NCI-H526 (cell line): ENCODE results near the gene DNAJB6.

ENCODE experiments used
- DNase-seq, 2 experiments: peaks; one replicate each; lab custom pipeline; 2025; lab: John Stamatoyannopoulos, UW

DNAJB6 gene

GRCh38 chr7:157428554-157428945 is 91.7 kb downstream of the DNAJB6 start:
- DNase-seq: no peak

DNA sequence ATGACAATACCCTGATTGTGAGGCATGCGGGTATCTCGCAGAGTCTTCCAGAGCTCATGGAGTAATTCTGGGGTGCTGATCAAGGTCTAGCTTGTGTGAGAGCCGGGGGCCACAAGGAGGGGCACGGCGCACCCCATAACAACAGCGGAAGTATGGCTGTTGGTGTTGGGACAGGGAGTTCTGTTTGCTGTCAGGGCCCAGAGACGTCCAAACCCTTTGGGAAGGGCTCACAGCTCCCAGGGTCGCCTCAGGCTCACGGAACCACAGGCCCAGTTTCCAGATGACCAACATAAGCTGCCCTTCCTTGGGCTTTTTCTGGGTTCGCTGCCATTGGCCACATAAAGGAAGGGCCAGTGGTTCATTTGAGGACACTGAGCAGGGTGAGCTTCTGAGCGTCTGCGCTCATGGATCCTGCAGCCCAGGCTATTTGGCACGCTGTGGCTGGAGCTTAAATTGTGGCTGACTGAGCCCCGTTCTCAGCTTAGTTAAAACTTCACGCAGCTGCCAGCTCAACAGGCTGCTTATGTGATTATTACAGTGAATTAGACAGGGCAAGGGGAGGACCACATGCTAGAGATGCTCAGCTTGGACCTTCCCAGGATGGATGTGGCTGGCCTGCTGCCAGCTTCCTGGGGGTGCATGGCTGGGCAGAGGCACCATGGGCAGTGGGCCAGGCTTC is 92.3 kb downstream of the DNAJB6 start:
- peak in 1 of 2 experiments; percentile 26 for DNase-seq

DNA sequence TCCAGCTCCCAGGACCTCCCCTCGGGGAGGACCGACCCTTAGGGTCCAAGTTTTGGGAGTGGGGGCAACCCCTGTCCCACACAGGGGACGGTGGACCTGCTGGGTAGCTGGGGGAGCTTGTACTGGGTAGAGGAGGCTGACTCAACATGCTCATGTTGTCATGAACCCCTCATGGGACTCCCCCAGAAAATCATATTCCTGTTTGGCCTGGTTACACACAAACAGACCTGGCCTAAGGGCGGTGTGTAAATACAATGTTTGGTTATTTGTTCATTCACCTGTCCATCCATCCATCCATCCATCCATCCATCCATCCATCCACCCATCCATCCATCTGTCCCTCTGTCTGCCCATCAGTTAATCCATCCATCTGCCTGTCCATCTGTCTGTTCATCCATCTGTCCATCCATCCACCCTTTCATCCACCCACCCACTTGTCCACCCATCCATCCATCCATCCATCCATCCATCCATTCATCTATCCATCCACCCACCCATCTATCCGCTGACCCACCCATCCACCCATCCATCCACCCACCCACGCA is 92.9 kb downstream of the DNAJB6 start:
- DNase-seq: no peak

- no peak for DNase-seq
These were observed 93.9 kb downstream of the DNAJB6 start for GRCh38 chr7:157430721-157431120.

DNA sequence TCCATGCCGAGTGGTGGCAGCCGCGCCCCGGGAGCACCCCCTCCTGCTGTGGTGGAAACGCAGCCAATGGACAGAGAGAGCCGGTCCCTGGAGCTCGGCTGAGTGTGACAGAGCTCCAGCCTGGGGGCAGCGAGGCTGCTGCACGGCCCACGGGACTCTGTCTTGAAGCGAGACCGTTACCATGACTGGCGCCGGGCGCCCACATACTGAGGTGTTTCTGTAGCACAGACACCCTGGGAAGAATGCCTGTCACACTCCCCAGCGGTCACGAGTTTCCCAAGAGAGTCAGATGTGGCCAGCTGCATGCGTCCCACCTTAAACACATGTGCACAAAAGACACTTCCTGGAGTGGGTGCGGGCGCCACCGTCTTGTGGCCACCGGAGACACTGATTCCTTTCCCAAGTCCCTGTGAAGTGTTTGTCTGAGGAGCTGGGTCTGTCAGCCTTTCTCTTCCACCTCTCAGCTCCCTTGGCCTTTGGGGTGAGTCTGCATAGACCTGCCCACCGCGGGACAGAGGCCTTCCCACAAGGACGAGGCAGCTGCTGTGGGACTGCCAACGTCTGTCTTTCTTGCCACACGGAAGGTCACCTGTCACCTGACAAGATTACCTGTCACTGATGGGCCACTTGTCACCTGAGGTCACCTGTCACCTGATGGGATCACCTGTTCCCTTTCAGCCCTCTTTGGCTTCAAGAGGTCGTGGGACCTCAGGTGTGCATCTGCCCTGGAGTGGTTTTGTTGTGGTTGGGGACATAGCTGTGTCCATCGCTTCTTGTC is 94.6 kb downstream of the DNAJB6 start:
- DNase-seq: peak in 1 of 2 experiments; percentile 28

GRCh38 chr7:157431951-157432540 is 95.2 kb downstream of the DNAJB6 start:
- DNase-seq: no peak

DNA sequence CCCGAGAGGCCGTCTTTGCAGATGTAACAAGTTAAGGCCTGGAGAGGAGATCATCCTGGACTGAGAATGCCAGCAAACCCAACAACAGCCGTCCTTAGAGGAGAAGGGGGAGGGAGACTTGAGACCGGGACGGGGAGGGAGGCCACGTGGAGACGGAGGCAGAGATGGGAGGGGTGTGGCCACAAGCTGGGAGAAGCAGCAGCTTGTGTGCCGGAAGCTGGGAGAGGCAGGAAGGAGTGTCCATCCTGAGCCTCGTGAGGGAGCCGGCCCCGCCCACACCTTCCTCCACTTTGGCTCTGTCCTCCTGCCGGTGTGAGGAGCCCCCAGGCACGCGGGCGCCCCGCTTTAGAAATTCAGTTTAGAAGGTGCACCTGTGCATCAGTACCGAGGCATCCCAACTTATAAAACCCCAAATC is 95.7 kb downstream of the DNAJB6 start:
- DNase-seq: peak; percentile 85 to 94

- peak; percentile 65 to 83 for DNase-seq
These were observed 96.3 kb downstream of the DNAJB6 start for GRCh38 chr7:157432957-157433576.

DNA sequence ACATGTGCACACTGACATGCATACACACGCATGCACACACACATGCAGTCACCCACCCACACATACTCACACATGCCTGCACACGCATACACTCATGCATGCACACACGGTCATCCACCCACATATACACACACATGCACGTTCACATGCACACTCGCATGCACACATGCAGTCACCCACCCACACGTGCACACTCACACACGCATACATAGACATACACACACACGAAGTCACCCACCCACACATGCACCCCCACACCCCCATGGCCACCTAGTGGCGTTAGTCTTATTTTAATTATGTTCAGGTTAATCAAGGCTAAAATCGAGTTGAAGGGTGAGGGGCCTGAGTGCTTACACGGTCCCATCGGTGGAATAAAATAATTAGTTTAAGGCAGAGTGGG is 96.8 kb downstream of the DNAJB6 start:
- DNase-seq: no peak

DNA sequence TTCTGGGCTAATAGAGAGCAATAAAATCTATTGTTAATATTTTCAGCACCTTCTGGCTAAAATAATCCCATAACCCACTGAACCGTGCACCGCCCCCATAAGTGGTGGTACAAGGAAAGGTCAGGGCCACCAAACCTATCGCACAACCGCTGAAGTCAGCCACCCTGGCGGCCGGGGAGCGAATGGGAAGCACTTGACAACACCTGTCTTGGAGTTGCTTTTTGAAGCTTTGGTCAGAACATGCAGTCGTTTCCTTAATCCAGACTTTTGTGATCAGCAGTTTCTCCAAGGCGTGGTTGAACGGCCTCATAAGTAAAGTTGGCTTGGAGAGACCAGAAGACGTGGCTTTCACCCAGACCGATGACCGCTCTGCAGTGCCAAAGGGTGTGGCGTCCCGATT is 97.4 kb downstream of the DNAJB6 start:
- DNase-seq: no peak

DNA sequence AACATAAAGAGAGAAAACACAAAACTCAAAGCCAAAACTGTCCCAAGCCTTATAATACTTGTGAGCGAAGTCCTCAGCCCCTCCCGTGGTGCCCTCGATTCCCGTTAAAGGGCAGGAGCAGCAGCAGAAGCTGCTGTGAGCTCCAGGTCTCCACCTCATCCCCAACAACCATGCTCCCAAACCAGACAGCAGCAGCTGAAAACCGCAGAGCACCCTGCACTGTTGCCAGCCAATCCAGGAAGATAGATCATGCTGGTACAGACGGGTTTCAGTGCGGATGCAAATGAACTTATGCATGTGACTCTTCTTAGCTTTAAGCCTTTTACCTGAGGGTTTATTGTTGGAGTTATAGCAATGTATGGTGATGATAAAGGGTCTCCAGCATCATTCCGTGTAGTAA is 97.9 kb downstream of the DNAJB6 start:
- peak; percentile 65 to 81 for DNase-seq

DNA sequence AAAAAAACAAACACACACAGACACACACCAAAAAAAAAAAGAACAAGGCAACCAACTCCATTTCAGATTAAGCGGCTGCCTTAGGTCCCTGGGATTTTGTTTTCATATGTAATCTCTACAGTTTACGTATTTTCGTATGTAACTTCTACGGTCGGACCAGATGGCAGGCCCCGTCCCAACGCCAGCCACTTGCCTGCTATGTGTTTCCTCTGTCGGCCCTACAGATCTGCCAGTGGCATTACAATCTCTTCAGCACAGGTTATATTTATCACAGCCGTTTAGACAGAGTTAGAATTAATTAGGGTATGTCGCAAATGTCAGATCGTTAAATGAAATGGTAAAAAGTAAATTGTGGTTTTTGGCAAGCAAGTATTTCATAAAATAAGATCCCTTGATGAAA is 99.3 kb downstream of the DNAJB6 start:
- no peak for DNase-seq

- DNase-seq: no peak
These were observed 100.1 kb downstream of the DNAJB6 start for GRCh38 chr7:157436763-157437480.

- no peak for DNase-seq
These were observed 100.8 kb downstream of the DNAJB6 start for GRCh38 chr7:157437519-157438061.

DNA sequence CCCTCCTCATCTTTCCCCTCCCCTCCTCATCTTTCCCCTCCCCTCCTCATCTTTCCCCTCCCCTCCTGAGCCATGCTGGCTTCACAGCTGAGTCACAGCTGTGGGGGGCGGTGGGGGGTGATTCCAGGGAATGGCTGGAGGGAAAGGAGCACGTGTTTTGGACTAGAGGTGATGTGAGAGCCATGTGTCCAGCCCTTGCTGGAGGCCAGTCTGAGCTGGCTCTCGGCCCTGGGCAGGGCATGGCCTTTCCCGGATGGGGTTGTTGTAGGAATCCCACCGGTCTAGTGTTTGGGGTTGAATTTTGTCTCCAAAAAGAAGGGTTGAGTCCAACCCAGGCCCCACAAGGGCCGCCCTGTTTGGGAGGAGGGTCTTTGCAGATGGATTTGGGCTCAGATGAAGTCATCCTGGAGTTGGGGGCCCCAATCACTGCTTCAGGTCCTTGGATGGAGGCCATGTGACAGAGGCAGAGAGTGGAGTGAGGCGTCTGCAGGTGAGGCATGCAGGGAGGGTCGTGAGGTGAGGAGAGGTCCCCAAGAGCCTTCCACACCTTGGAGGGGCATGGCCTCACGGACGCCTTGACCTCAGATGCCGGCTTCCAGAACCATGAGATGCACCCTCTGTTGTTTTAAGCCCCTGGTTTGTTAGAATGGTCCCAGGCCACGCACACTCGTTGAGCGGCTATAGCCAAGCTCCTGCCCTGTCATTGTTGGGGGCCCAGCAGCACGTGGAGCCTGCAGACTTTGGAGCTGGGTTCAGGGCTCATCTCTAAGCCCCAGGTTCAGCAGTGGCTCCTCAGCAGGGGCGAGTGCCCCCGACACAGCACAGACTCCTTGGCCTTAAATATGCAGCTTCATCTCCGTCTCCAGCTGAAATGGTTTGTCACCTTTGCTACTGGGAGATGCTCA is 101.6 kb downstream of the DNAJB6 start:
- DNase-seq: no peak

DNA sequence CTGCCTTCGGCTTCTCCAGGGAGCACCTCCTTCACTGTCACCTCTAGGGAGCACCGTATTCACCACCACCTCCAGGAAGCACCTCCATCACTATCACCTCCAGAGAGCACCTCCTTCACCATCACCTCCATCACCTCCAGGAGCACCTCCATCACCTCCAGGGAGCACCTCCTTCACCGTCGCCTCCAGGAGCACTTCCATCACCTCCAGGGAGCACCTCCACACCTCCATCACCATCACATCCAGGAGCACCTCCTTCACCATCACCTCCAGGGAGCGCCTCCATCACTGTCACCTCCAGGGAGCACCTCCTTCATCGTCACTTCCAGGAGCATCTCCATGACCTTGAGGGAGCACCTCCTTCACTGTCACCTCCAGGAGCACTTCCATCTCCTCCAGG is 102.3 kb downstream of the DNAJB6 start:
- no peak for DNase-seq

DNA sequence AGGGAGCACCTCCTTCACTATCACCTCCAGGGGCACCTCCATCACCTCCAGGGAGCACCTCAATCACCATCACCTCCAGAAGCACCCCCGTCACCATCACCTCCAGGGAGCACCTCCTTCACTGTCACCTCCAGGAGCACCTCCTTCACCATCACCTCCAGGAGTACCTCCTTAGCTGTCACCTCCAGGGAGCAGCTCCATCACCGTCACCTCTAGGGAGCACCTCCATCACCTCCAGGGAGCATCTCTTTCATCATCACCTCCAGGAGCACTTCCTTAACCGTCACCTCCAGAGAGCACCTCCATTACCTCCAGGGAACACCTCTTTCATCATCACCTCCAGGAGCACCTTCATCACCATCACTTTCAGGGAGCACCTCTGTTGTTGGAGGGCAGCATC is 103.0 kb downstream of the DNAJB6 start:
- no peak for DNase-seq

DNA sequence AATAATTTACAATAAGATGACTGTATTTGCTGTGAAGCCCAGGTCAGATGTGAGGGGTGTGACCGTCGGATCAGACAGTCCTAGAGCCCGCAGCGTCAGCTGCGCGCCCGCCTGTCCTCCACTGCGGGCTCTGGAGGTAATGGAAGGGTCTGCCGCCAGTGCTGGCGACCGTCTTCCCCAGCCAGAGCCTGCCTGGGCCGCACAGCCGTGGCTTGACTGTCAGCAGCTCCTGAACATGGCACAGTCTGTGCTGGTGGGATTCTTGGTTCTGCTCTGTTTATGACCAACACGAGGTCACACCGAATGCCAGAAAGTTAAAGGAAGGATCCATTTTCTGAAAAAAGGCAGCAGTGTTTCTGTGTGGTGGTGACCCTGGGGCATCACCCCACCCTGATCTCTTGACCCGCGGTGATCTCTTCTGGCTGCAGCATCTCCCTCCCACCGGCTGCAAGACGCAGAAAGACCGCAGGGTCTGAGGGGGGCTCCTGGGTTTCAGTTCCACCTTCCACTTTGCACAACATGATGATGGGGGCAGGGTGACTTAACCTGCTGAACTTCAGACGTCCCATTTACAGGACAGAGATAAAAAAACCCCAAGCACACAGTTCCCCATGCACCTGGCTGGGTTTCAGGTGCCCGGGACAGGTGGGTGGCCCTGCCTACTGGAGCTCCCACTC is 103.7 kb downstream of the DNAJB6 start:
- no peak for DNase-seq

- no peak for DNase-seq
These were observed 104.2 kb downstream of the DNAJB6 start for GRCh38 chr7:157441023-157441399.

GRCh38 chr7:157442456-157442855 is 105.7 kb downstream of the DNAJB6 start:
- DNase-seq: no peak
